GM21447 (cell line): Measurements from ENCODE around the gene JSRP1.

Experiments used
- ATAC-seq: cut with Tn5 transposase; IDR thresholded peaks from one replicate; pipeline ENCODE4 v1.9.1; 2021; ENCODE audit not compliant: unreplicated experiment

The JSRP1 gene

DNA sequence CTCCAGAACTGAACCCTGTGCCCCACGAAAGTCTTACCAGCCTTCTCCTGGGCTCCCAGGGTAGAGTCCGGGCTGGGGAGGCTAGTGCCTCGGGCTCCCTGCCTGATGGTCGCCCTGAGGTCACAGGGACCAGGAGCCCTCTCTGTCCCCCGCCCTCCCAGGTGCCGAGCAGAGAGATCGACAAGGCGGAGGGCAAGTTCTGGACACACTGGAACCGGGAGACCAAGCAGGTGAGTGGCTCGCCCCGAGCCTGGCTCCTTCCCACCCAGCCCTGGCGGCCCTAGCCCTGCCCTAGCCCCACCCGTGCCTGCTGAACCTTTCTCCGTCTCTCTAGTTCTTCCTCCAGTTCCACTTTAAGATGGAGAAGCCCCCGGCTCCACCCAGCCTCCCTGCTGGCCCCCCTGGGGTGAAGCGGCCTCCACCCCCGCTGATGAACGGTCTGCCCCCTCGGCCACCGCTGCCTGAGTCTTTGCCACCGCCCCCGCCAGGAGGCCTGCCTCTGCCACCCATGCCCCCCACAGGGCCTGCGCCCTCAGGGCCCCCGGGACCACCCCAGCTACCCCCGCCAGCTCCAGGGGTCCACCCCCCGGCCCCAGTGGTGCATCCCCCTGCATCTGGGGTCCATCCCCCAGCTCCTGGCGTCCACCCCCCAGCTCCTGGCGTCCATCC lies 8.7 kb downstream of the JSRP1 start:
- ATAC-seq: no peak

DNA sequence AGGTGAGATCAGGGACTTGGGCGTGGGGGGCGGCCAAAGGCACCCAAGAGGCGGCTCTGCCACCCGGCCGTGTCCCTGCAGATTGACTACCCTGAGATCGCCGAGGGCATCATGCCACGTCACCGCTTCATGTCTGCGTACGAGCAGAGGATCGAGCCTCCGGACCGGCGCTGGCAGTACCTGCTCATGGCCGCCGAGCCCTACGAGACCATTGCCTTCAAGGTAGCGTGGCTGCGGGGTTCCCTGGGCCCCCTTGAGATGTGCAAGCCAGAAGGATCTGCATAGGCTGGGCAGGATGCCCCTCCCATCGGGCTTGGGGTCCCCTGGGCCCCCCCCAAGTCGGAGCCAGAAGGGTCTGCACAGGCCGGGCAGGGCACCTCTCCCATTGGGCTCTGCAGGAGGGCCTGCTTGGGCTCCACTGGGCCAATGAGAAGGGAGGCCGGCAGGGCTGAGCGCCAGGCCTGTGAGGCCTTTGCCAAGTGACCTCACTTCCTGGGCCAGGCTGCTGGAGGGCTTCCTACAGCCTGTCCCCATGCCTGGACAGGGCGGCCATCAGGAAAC lies 9.3 kb downstream of the JSRP1 start:
- no peak for ATAC-seq

DNA sequence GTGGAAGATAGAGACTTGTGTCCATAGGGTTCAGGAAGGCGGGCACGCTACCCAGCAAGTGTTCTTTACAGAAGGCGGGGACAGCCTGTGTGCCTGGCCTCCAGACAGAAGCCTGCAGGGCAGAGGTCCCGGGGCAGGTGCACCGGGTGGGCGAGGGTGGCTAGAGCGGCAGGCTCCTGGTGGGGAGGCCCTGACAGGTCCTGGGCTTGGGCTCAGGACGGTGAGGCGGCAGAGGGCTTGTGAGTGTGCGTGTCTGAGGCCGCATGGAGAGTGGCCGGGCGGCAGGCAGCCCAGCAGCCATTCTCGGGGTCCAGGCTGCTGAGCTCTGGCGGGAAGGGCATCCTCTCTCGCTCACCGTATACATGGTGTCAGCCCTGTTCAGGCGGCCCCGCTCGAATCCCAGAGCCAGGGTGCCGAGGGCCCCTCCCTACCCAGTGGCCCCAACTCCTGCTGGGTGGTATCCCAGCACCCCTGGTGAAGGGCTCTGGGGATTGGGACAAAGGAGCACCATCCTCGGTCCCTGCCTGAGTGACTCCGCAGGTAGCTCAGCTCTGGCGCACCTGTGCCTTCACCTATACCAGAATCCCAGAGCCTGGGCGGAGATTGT lies 10.1 kb downstream of the JSRP1 start:
- no peak for ATAC-seq

DNA sequence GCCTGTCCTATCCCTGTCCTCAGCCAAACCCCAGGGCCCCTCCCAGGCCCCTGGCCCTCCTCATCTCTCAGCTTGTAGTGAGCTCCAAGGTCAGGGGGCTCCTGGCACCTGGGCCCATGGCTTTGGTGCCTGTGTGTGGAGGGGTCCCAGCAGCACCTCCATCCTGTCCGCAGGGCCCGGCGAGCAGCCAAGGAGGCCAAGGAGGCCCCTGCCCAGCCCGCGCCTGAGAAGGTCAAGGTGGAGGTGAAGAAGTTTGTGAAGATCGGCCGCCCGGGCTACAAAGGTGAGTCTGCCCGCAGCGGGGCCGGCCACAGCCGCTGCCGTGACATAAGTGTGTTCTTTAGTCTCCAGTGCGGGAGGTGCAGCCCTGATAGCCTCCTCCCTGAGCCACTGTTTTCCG lies 10.9 kb downstream of the JSRP1 start:
- no peak for ATAC-seq

DNA sequence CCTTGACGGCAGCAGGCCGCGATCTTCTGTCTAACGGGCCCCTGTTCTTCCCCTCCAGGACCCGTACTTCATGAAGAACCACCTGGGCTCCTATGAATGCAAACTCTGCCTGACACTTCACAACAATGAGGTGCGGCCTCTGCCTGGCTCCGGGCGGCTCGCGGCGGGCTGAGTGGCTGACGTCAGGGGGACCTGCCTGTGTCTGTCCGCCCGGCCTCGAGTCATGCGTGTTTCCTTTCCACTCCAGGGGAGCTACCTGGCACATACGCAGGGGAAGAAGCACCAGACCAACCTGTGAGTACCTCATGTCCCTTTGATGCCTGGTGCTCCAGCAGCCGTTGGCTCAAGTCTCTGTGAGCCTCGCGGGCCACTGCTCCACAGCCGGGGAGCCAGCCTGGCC lies 11.7 kb downstream of the JSRP1 start:
- ATAC-seq: no peak

DNA sequence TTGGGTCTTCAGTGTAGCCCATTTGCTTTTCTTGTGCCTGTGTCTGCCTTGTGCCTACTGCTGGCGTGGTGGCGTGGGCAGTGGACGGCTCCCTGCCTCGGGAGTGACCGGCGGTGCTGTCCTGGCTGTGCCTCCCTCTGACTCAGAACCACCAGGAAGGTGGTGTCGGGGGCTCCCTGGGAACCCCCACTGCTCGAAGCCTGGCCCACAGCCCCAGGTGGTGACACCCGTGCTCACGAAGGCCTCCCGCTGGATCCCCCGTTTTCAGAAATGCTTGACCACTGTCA lies 12.1 kb downstream of the JSRP1 start:
- ATAC-seq: no peak

DNA sequence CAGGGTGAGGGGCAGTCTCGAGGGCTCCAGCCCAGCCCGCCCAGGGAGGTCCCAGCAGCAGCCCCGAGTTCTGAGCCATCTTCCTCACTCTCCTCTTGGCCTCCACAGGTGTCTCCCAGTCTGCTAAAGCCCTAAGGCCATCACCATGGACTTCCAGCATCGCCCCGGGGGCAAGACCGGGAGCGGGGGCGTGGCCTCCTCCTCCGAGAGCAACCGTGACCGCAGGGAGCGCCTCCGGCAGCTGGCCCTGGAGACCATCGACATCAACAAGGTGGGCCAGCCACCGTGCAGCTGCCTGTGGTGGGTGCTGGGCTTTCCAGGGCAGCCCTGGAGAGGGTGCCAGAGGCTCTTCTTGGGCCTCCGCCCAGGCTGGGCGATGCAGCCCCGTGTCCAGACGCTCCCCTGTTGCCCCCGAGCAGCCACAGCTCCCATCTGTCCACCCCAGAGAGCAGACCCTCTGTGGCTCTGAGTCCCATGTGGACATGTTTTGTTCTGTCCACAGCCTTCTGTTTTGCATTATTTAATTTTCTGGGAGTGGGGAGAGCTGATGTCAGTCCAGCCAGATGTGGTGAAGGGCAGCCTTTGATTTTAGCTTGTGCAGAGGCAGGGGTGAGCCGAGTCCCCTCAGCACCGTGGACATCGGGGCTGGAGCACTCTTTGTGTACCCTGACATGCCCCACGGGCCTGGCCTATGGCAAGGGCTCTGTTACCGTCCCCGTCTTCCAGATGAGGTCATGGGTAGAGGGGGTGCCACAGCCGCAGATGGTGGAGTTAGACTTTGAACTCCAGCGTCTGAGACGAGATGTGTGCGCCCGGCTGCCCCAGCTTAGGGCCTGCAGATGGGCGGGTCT lies 12.7 kb downstream of the JSRP1 start:
- ATAC-seq: no peak

DNA sequence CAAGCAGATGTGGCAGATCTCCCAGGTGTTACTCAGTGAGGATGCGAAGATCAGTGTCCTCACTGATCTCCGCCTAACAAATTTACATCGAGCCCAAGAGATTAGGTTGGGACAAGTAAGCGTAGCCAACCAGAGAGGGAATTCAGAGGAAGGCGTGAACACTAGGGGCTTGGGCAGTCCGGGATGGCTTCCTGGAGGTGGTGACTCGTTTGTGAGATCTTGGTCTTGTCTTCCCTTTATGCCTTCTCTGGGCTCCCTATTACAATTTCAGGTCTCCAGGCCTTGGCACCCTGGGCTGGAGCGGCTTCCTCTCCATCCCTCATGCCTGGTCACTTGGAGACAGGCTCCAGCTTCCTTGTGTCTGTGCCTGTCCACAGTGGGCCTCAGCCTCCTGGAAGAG lies 13.4 kb downstream of the JSRP1 start:
- ATAC-seq: no peak

DNA sequence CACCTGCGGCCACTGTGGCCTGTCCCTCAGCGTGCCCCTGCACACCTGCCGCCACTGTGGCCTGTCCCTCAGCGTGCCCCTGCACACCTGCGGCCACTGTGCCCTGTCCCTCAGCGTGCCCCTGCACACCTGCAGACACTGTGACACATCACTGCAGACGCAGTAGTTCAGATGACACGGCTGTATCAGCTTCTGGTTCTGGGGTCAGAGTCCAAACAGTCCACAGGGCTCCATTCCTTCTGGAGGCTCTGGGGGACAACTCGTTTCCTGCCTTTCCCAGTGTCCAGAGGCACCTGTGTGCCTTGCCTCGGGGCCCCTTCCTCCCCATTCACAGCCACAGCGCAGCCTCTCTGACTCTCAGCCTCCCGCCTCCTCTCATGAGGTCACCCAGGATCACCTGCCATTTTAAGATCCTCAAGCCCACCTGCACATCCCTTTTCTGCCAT lies 14.1 kb downstream of the JSRP1 start:
- no peak for ATAC-seq

DNA sequence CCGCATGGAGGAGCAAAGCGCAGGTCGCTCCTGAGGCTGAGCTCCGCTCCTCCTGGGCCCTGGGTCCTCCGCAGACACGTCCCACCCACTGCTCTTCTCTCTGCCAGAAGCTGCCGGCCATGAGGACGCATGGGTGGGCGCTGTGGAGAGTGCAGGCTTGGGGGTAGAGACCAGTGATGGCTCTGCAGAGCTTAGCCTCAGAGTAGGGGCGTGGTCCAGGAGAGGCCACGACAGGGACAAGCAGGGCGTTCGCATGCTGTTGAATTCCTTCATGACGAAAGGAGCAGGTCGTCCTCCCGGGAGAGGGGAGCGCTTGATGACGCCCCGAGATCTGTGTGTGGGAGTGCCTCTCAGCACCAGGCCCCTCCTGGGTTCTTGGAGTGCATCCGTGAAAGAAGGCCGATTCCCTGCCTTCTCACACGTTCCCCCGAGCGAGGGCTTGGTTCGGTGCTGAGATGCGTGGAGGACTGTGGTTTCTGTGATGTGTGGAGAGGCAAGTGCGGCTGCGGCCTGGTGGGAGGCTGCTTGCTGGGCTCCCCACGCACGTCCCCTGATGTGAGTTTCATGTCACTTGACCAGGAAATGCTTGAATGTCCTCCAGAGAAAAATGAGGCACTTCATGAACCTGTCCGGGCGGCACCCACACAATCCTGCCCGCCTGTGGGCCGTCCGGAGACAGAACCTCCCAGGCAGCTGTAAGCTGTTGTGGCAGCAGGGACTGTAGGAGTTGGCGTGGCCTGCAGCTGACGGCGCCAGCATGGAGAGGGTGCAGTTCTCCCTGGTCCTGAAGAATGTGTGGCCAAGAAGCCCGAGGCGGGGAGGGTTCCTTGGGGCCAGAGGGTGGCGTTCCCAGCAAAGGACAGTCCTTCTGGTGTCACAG lies 15.1 kb downstream of the JSRP1 start:
- no peak for ATAC-seq

DNA sequence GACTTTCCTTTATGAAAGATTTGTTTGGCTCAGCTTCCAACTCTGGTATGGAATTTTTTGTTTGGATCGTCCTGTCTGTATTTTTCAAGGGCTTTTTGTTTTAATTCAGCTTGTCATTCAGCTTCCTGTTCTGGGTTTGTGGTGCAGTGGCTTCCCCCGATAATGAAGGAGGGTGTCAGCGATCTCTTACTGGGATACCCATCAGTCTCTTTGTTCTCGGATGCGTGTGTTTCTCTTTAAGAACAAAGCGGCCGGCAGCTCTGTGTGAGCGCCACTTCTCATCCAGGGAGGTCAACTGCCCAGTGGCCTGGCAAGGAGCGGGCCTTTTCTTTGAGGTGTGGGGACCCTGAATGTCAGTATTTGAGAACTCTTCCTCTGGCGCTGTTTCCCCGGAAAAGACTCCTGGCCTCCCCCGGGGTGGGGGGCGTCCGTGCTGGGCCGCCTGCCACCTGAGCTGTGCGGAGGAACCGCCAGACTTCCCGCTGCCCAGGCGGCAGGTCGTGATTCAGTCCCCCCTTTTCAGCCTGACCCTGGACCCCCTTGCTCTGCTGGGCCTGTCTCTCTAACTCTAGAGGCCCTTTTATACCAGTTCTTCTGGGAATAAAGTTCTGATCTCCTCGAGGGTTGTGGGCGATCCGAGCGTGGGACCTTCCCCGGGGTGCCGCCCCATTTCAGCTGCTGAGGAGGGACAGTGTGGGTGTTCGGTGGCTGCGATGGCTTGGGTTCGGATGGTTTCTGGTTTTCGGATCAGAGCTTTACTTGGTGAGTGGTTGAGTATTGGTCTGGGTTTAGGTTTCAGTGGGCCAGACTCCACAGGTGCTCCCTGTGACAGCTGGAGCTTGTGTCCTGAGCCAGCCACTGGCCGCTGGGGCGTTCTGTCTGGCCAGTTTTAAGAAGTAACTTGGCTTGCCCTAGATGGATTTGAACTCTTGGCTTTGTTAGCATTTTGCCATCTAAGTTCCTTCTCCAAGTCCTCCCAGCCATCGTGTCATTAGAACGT lies 16.1 kb downstream of the JSRP1 start:
- ATAC-seq: no peak

DNA sequence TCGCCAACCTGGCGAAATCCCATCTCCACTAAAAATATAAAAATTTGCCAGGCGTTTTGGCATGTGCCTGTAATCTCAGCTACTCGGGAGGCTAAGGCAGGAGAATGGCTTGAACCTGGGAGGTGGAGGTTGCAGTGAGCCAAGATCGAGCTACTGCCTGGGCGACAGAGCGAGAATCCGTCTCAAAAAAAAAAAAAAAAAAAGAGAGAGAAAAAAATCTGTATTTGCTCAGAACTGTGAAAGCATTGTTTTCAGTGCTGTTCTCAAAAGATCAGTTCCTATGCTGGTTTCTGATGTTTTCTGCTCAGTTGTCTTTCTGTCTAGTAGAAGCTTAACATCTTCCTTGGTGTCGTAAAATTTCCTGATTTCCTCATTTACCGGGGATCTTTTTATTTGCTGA lies 17.0 kb downstream of the JSRP1 start:
- no peak for ATAC-seq

DNA sequence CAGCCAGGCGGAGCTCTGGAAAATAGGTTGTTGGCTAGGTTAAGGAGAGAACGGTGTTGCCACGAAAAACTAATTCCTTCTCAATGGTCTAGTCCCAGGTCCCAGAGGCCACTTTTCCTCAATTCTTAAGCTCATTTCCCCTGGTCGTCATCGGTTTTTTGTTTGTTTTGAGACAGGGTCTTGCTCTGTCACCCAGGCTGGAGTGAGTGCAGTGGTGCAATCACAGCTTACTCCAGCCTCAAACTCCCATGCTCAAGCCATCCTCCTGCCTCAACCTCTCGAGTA lies 18.4 kb downstream of the JSRP1 start:
- ATAC-seq: no peak

DNA sequence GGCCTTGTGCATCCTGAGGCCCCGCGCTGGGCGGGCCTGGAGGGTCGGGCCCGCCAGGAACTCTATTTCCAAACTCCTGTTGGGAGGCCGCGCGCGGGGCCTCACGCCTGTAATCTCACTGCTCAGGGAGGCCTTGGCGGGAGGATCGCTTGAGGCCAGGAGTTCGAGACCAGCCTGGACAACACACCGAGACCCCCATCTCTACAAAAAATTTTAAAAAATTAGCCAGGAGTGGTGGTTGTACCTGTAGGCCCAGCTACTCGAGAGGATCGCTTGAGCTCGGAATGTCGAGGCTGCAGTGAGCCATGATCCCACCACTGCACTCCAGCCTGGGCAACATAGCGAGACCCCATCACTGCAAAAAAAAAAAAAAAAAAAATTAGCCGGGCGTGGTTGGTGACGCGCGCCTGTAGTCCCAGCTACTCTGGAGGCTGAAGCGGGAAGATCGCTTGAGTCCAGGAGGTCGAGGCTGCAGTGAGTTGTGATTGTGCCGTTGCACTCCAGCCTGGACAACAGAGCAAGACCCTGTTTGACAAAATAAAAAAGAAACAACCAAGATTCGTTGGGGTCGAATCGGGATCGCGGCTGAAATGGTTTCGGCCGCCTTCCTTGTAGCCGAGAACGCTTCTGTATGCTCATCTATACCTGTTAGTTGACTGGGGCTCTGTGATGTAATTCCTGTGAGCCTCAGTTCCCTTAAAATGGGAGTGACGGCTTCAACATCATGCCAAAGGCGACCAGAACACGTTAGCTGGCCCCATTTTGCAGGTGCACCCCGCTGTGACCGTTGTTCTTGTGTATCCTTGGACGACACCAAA lies 19.0 kb downstream of the JSRP1 start:
- no peak for ATAC-seq

DNA sequence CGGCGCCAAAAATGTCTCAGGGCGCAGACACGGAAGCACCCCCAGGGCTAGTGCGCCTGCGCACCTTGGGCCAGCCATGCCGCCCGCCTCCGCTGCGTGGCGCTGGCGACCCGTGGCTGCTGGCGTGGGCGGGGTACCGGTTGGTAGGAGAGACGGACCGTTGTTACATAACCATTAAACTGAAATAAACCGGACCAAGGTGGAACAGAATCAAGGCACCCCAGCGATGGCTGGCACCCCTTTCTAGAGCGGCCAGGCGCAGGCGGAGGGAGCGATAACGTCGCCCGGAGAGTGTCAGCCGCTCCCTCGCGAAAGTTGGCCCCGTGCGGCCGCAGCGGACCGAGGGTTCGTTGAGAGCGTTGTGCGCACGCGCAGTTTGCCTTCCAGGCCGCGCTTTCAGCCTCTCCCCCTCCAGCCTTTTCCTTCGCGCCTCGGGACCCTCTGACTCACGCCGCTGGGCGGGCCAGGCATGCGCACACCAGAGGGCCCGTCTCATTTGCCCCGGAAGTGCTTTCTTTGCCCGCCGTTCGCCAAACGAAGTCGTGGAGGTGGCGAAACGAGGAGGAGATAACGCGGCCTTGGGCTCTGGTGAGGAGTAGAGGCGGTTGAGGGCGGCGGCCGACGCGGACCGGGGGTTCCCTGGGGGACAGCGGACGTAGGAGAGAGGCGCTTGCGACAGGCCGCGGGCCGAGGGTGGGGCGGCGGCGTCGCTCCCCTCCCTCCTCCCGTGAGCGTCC lies 19.7 kb downstream of the JSRP1 start, which contains the start of the genes PLEKHJ1 and SF3A2:
TSS of gene PLEKHJ1 (minus strand) at position 16 of the 737 bp plus-strand sequence. CDS start 81 bp downstream, outside the sequence.
TSS of gene SF3A2 (plus strand) at position 511 of the 737 bp plus-strand sequence. CDS start 6,595 bp downstream, outside the sequence.
- ATAC-seq: peak; percentile 59

DNA sequence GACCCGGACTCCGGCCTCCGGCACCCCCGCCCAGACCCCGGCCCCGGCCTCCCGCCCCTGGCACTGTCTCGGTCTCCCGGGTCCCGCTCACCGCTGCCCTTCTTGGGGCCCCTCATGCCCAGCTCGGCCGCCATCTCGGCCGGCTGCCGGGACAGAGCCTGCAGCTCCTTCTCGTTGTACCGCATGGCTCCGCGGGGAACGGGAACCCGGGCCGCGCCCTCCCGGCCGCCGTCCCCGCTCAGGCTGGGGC lies 20.2 kb downstream of the JSRP1 start:
- no peak for ATAC-seq

DNA sequence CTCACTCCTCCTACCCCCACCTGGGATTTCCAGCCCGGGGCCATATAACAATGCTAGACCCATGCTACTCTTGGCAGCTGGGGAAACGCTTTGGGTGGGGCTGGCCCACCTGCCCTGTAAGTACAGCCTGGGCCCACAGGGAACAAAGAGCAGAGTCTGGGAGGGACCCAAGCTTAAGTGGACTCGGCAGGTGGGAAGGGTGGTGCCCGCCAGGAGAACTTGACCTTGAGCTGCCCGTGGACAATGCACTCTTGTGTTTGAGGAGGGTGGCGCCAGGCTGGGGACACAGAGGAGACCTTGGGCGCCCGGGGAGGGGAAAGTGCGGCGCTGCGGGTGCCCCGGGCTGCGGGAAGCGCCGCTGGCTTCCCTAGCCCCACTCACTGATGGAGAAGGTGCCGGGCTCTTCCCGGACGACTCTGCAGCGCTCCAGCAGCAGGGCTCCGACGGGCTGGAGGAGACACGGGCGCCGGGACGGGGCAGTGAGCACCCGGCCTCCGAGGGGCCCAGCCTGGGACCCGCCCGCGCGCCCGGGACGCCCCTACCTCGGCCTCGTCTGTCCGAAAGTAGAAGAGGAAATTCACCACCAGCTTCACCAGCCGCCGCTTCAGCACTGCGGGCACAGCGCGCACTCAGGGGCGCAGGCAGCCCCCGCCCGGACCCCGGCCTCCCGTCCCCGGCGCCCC lies 20.7 kb downstream of the JSRP1 start:
- ATAC-seq: peak; percentile 16

DNA sequence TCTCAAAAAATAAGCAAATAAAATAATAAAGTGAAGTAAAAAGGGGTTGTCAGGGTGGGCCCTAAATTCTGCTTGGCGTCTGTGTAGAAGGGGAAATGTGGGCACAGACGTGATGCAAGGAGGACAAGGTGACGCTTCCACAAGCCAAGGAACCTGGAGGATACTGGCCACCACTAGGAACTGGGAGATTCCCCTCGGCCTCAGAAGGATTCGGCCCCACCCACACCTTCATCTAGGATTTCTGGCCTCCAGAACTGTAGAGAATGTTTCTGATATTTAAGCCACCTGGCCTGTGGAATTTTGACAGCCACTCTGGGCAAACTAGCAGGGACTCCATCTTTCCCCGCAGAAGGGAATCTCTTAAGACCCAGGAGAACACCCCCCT lies 21.2 kb downstream of the JSRP1 start:
- ATAC-seq: no peak
